Progenitor cell of endocrine pancreas (in vitro differentiated cells): ENCODE measurements around the gene ZNF133. TPM values are rescaled to one million over a fixed set of nuclear protein-coding genes. Genes with fewer than 3 reads are reported as not detected.

Experiments
- DNase-seq: peaks from one replicate; pipeline ENCODE4 v3.0.0; 2021; ENCODE audit warnings: low spot score; ENCODE audit not compliant: unreplicated experiment
- H3K27ac Mint-ChIP-seq: 2 replicates; pipeline ENCODE4 v1.8.0; 2021; ENCODE audit warnings: mild to moderate bottlenecking, moderate library complexity, mixed read lengths
- H3K27me3 Mint-ChIP-seq: 2 replicates; pipeline ENCODE4 v1.8.0; 2021; ENCODE audit warnings: mixed read lengths
- H3K36me3 Mint-ChIP-seq: 2 replicates; pipeline ENCODE4 v1.8.0; 2022; ENCODE audit warnings: mixed read lengths; ENCODE audit not compliant: insufficient read depth
- H3K4me1 Mint-ChIP-seq: 2 replicates; pipeline ENCODE4 v1.8.0; 2021; ENCODE audit warnings: low read depth, mixed read lengths
- H3K4me3 Mint-ChIP-seq: 2 replicates; pipeline ENCODE4 v1.8.0; 2021; ENCODE audit warnings: low read depth, mild to moderate bottlenecking, moderate library complexity, mixed read lengths
- H3K9me3 Mint-ChIP-seq: 2 replicates; pipeline ENCODE4 v1.8.0; 2021; ENCODE audit warnings: low read depth, mixed read lengths
- total RNA-seq: library from RNA; stranded (reverse); gene quantifications from 2 replicates; pipeline ENCODE4 v1.2.1, GENCODE V29; 2021
- TF ChIP-seq, protein P1 (sequence below): fragments of 200-600 bp; sonication (generic); IDR thresholded peaks from one replicate; pipeline ENCODE4 v1.5.0; 2021; ENCODE audit warnings: antibody characterized with exemption, mild to moderate bottlenecking; ENCODE audit not compliant: unreplicated experiment

The ZNF133 gene
- total RNA-seq, 1 donor from 2014 or later = 25.0 TPM

DNA sequence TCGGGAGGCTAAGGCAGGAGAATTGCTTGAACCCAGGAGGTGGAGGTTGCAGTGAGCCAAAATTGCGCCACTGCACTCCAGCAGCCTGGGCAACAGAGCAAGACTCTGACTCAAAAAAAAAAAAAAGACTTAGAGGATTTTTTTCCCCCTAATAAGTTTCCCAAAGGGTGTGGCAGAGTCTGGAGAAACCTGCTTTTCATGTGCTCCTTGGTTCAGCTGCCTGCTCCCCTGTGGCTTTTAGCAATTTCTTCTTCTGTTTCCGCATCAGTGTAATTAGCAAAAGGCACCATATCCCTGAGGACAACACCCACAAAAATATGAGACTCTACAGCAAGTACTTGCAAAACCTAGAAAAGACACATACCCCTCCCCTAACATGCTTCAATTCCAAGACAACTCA is 28.6 kb upstream of the ZNF133 start:
- DNase-seq = no peak
- Mint-ChIP-seq H3K36me3 (no peaks in the 10 kb centered on the region), H3K4me1 (peaks cover 27% of the 10 kb centered on the region), H3K27me3 (no peaks in the 10 kb centered on the region), H3K4me3 (no peak overlapping the region), H3K9me3 (no peaks in the 10 kb centered on the region), H3K27ac (no peak overlapping the region)
- TF ChIP-seq, protein P1, sequence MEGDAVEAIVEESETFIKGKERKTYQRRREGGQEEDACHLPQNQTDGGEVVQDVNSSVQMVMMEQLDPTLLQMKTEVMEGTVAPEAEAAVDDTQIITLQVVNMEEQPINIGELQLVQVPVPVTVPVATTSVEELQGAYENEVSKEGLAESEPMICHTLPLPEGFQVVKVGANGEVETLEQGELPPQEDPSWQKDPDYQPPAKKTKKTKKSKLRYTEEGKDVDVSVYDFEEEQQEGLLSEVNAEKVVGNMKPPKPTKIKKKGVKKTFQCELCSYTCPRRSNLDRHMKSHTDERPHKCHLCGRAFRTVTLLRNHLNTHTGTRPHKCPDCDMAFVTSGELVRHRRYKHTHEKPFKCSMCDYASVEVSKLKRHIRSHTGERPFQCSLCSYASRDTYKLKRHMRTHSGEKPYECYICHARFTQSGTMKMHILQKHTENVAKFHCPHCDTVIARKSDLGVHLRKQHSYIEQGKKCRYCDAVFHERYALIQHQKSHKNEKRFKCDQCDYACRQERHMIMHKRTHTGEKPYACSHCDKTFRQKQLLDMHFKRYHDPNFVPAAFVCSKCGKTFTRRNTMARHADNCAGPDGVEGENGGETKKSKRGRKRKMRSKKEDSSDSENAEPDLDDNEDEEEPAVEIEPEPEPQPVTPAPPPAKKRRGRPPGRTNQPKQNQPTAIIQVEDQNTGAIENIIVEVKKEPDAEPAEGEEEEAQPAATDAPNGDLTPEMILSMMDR = no peak

DNA sequence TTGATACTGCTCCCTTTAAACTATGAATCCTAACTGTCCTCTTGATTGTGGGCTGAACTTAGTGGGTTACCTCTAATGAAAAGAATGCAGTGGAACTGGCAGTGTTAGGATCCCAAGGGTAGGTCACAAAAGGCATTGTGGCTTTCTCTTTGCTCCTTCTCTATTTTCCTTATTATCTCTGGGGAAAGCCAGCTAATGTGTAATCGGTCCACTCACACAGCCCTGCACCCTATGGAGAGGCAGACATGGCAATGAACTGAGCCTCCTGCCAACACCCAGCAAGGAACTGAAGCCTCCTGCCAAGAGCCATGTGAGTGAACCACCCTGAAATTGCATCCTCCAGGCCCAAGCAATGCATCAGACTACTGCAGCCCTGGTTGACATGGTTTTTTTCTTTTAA is 24.6 kb upstream of the ZNF133 start:
- Mint-ChIP-seq H3K36me3 (no peaks in the 10 kb centered on the region), H3K9me3 (no peaks in the 10 kb centered on the region), H3K4me3 (no peak overlapping the region), H3K27me3 (no peaks in the 10 kb centered on the region), H3K27ac (peak overlapping the region; percentile 95), H3K4me1 (peaks cover 26% of the 10 kb centered on the region)
- TF ChIP-seq, protein P1 = no peak
- DNase-seq = no peak

DNA sequence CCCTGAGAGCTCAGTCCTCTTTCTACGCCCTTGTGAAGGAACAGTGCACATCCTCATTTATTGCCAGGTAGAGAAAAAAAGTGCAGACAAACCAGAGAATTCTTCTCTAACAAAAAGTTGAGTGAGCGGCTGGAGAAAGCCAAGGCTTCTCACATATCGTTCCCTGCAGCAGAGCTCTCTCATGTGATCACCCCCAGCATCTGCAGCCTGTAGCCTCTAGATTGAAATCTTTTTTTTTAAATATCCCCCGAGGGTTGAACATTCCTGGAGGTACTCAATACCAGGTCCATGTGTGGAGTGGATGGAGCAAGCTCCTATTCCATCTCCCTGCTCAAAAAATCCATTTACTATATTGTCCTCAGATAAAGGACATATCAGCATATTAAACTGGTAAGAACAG is 22.9 kb upstream of the ZNF133 start:
- H3K4me1 Mint-ChIP-seq = peaks cover 25% of the 10 kb centered on the region
- no peak overlapping the region for H3K4me3 Mint-ChIP-seq
- H3K27me3 Mint-ChIP-seq = no peaks in the 10 kb centered on the region
- DNase-seq = no peak
- H3K27ac Mint-ChIP-seq = peak overlapping the region; percentile 41
- TF ChIP-seq, protein P1 = no peak
- no peaks in the 10 kb centered on the region for H3K36me3 Mint-ChIP-seq
- H3K9me3 Mint-ChIP-seq = no peaks in the 10 kb centered on the region

DNA sequence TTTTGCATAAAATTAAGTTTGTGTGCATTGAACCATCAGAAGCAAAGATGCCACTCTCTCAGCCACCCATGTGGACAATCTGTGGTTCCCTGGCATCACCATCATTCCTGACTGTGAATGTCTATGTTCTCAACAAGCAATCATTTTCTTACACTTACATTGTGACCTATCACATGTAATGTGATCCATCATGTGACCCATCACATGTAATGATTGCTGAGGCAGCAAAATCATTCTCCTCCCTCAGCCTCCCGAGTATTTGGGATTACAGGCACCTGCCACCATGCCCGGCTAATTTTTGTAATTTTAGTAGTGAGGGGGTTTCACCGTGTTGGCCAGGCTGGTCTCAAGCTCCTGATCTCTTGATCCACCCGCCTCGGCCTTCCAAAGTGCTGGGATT is 22.0 kb upstream of the ZNF133 start:
- H3K4me3 Mint-ChIP-seq = no peak overlapping the region
- TF ChIP-seq, protein P1 = no peak
- no peaks in the 10 kb centered on the region for H3K27me3 Mint-ChIP-seq
- H3K9me3 Mint-ChIP-seq = no peaks in the 10 kb centered on the region
- H3K36me3 Mint-ChIP-seq = no peaks in the 10 kb centered on the region
- H3K4me1 Mint-ChIP-seq = peaks cover 25% of the 10 kb centered on the region
- DNase-seq = no peak
- H3K27ac Mint-ChIP-seq = no peak overlapping the region

DNA sequence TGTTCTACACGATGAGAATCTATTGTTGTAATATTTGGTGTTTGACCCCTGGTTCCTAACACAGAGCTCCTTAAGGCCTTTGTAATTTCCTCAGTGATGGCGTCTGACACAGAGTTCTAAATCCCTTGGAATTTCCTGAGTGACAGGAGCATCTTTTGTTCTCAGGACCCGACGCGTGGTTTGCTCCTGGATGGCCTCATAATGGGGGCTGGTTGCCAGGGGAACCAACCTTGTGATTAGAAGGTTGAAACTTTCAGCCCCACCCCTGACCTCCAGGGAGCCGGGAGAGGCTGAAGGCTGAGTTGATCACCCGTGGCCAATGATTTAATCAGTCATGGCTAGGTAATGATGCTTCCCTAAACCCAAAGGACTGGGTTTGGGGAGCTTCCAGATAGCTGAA is 20.5 kb upstream of the ZNF133 start:
- Mint-ChIP-seq H3K4me1 (peaks cover 18% of the 10 kb centered on the region), H3K27ac (no peak overlapping the region), H3K9me3 (no peaks in the 10 kb centered on the region), H3K36me3 (no peaks in the 10 kb centered on the region), H3K4me3 (no peak overlapping the region), H3K27me3 (peaks cover 3% of the 10 kb centered on the region)
- TF ChIP-seq, protein P1 = no peak
- no peak for DNase-seq
